Stimulated activated CD4-positive, alpha-beta T cell treated with anti-CD3 and anti-CD28 coated beads, Interleukin-4, amount 100 ng/mL, for 4 hours (primary cell): Measurements from ENCODE around the gene MOXD1.

Experiments
- DNase-seq, 2 experiments: peaks; one replicate each; pipeline ENCODE4 v3.0.0-alpha.2; 2020

Gene MOXD1

DNA sequence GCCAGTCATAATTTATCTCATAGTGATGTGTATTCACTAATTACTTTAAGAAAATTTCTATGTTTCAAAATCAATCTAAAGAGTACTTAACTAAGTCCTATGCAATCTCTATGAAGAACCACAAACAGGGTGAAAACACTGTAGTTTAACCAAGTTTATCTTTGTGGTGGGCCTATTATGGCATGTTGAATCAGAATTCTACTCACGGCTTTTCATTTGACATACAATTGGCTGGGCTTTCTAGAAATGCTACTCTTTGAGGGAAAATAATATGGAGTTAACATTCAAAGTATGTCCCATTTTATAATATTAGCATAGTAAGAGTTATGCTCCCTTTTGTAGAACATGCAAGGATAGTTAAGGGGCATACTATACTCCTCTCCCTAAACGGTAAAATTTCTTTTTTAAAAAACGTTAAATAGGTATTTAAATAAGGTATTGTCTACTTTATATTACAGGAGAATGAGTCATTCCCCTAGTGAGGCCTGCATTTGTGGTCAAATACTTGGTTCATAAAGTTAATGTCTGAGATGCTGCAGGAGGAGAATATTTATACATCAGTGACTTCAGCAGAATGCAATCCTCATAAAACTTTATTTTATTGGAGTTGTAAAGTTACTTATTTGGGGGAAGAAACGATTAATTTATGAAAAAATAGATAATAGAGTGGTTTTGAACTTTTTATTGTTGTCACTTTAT is 1.8 kb downstream of the MOXD1 start:
- no peak for DNase-seq

DNA sequence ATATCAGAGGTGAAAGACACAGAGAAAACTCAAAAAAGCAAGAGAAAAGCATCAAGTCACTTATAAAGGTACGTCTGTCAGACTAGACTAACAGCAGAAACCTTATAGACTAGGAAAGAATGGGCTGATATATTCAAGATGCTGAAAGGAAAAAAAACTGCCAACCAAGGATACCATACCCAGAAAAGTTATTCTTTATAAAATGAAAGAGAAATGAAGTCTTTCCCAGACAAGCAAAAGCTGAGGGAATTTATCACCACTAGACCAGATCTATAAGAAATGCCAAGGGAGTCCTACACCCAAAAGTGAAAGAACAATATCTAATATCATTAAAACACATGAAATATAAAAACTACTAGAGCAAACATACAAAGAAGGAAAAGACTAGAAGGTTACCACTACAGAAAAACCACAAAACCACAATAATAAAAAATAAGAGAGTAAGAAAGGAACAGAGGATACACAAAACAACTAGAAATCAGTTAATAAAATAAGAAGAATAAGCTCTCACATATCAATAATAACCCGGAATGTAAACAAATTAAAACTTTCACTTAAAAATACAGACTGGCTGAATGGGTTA is 6.2 kb downstream of the MOXD1 start:
- no peak for DNase-seq

DNA sequence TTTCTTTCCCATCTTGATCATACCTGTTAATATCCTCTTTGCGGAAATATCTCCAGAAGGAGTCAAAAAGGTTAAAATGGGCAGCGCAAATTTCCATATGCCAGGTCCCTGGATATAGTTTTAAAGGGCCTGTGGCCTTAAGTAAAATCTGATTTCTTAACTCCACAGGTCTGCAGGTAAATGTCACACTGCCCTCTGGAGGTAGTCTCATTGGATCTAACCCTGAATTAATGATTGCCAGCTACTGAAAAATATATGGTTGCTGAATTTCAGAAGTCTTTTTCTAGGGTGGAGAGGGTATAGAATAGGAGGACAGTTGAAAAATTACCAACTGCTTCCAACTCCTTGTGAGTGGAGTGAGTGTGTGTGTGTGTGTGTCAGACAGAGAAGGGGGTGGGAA is 8.5 kb downstream of the MOXD1 start:
- no peak for DNase-seq

DNA sequence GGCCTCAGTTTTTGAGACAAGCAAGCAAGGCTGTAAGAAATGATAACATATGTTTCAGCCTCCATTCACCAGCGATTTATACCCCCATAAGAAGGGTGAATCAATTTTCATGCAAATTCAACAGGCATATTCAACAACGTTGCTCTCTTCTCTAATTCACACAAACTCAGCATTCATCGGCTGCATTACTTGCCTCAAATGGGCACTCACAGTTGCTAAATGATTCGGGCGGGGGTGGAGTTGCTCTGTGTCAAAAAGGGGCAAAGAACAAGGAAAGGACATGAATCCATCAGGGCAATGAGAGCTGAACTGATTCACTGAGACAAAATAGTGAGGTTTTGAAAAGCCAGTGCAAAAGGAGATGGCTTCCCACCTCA is 9.0 kb downstream of the MOXD1 start:
- DNase-seq: no peak

DNA sequence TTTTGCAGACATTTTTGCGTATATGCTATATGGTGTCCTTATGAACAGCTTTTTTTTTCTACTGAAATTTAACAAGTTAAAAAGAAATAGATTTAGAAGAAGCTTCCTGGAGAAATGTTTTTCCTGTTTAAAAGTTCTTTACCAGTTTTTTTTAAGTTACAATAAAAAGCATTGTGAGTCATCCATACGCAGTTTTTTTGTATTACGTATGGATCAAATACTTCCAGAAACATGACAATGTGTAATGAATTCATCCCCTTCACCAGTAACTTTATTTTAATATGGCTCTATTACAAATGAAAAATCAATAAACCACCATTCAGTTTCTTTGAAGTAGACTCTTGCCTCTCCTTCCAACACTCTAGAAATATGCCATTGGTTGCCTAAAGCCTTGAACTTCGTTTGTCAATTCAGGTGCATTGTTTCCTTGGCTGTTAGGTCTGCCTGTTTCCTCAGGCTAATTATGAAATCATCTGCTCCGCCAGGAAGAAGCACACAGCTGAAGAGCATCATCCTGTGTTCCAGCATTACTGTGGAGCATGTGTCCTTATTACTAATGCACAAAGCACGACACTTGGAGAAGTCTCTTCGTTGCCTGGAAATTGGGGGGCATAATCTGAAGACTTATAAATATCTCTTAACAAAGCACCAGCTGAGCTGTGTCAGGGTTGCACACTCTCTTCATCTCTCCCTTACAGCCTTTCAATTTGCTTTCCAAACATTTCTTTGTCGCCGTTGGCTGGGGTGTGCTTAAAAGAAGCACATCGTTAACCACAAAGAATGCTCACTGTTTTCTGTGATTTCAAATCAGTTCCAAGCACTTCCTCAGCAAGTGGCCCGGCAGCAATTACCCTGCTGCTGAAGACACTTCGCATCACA is 9.6 kb downstream of the MOXD1 start:
- no peak for DNase-seq

DNA sequence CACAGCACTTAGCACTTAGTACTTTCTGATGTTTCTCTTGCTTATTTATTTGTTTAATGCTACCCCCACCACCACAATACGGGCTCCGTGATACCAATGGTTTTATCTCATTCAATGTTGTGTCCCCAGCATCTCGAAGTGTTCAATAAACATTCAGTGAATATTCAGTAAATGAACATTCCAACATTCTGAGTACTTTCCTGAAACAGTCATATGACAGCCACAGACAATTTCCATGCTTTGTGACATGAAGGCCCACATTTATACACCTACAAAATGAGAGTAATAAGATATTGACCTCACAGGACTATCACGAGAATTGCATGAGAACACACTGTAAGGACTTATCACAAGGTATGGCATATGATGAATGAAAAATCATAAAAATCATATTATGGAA is 10.8 kb downstream of the MOXD1 start:
- no peak for DNase-seq

DNA sequence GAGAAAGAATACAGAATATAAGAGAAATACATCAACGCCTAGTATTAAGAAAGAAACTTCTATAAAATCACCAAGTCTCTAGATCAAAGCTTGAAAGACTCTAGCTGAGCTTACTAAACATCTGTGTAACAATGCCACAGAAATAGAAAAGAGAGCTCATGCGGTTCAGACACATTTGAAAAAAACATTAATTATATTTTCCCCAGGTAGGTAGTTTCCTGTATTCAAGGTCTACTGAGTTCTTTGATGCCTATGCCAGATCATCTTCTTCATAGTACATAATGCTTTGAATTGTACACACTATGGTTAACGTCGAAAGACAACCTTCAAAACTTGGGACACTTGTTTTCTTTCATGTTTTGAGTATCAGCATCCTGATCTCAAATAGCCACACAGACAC is 11.3 kb downstream of the MOXD1 start:
- DNase-seq: no peak

DNA sequence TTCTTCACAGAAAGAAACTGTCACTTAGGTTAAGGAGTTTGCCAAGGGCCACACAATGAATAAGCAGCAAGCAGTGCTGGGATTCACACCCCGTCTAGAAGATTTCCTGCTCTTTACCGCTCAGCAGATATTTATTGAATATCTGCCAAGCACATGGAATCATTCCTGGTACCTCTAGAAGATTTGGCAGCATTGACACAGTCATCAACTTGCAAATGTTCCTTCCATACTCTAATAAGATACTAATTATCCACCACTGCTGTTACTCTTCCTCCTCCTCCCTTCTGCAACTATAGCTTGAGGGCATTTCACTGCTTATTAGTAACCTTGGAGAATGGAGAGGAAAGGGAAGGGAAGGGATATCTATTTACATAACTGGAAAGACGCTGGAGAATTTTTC is 13.0 kb downstream of the MOXD1 start:
- DNase-seq: no peak

DNA sequence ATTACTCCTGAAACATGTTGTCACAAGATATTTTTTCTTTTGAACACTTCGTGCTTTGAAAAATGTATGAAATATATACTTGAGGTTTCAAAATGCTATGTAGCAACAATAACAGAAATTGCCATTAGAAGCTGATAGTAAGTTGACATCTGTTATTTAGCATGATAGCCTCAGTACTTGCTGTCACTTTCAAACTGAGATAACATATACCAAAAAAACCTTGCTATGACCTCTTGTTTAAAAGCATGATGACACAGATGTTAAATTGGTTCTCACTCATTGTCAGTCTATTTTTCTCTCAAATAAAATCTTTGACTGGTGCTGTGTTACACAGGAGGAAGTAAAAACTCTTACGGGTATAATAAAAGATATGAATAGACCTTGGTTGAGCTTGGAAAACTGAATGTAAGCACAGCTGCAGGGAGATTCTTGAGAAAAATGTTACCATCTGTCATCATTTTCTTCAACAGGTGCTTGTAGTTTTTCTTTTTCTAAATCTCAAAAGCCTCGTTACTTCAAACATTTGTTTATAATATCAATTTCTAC is 18.6 kb downstream of the MOXD1 start:
- no peak for DNase-seq

DNA sequence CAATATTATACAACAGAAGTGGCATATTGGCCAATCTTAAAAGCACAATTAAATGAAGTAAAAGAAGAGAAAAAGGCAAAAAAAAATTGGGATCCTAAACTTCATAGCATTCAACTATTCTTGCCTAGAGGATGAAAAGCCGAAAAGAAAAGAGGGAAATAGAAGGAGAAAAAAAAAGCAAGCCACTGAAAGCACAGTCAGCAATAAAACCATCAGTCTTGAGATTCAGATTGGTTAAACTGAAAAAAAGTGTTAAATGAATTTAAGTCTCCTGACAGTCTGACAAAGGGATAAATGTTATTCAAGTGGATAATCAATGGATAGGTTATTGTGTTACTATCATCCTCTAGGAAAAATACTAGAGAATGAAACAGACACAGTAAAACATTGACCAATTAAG is 19.9 kb downstream of the MOXD1 start:
- no peak for DNase-seq

DNA sequence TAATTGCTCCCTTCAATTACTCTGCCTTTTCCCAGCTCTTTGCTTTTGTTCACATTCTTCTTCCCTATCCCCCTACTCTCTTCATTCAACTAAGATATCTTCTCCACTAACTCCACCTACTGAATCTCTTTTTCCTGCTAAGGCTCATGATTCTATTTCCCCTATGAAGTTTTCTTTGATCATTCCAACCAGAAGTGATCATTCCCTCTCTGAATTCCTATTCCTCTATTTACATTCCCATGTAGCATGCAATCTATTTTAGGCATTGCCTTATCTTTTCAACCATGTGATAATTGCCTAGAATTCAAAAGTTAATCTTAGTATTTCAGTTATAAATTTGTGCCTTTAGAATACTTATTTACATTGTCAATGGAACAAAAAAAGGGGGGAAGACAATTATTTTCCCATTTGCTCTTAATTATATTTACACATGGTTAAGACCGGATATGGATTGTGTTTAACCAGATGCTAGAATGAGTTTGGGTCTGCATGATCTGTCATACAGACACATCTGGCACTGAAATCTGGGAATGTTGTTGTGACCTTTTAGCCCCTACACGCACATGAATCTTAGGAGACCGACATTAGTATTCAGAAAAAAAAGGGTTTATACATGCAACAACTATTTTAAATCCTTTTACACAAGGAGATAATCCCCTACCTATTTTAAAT is 20.8 kb downstream of the MOXD1 start:
- no peak for DNase-seq

DNA sequence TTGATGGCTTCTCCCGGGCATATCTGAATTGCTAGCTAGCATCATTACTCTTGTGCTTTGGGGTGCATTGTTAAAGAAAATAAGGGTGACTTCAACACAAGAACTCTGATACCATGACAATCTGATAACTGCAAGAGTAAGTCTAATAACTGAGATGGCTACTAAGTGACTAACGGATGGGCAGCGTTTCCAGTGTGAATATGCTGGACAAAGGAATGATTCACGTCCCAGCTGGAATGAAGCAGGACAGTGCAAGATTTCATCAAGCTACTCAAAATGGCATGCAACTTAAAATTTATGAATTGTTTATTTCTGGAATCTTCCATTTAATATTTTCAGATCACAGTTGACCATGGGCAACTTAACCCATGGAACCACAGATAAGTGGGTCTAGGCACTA is 31.7 kb downstream of the MOXD1 start:
- DNase-seq: no peak

DNA sequence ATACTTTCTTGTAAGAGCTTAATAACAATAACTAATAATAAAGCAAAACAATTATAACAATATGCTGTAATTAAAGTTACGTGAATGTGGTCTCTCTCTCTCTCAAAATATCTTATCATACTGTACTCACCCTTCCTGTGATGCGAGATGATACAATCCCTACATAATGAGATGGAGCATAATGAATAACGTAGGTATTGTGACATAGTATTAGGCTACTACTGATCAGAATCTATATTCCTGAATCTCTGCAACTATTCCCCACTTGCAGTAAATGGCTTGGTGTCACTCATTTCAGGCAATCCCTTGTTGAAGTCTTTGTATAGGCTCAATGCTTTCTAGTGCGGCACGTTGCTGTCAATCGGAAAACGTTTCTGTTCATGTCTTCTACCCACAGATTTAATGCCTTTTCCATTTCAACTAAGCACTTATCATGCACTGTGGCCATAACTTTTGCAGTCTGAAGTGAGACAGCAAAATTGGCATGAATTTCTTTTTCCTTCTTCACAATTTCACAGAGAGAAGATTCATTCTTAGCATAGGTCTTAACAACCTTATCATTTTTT is 32.3 kb downstream of the MOXD1 start:
- no peak for DNase-seq

DNA sequence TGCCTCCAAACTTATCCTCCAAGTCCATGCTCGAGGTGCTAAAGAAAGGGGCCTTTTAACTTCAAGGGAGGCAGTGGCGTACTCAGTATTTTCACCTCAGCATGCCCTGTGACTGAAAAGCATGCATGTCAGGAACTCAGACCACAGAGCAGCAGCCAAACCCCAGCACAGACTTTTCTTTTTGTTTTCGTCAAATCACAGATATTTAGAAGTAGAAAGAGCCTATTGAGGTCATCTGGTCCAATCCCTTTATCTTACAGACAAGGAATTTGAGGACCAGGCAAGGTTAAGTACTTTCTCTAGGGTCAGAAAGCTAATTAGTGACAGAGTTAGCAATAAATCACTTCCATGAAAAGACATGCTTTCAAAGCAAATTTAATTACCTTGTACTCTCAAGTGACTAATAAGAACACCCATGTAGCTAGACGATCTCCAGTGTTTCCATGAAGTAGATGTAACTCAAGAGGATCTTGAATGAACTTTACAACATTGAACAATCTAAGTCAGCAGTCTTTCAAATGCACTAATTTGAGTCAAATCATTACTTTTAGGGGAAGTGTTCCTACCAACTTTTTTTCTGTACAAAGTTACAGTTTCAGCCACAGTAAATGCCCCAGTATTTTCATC is 35.9 kb downstream of the MOXD1 start:
- DNase-seq: no peak

DNA sequence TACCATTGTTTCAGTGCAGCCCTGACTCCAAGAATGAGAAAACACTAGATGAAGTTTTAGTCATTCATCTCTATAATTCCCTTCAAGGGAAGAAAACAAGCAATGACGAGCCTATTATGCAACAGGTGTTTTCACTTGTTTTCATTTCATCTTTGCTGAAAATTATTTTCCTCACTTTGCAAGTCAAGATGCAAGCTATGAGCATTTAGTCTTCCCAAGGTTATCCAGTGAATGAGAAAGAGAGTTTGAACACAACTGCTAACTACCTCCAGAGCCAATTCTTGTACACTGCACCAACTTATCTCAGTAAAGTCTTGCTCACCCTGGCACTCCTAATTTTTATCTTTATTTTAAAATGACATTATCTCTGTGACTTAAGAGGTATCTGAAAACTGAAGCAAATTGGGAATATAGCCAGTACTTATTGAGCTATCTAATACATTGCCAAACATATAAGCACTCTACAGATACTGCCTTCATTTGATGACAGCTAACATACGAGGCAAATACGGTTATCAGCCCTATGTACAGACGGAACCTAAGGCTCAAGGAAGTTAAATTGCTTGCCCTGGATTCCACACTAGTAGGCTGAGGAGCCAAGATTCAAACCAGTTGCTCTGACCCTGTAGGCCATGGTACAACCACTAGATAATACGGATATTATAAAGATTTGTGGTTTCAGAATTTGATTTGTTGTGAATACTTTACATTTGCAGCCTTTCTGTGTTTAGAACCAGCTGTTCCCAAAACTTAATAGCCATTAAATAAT is 36.8 kb downstream of the MOXD1 start:
- no peak for DNase-seq

DNA sequence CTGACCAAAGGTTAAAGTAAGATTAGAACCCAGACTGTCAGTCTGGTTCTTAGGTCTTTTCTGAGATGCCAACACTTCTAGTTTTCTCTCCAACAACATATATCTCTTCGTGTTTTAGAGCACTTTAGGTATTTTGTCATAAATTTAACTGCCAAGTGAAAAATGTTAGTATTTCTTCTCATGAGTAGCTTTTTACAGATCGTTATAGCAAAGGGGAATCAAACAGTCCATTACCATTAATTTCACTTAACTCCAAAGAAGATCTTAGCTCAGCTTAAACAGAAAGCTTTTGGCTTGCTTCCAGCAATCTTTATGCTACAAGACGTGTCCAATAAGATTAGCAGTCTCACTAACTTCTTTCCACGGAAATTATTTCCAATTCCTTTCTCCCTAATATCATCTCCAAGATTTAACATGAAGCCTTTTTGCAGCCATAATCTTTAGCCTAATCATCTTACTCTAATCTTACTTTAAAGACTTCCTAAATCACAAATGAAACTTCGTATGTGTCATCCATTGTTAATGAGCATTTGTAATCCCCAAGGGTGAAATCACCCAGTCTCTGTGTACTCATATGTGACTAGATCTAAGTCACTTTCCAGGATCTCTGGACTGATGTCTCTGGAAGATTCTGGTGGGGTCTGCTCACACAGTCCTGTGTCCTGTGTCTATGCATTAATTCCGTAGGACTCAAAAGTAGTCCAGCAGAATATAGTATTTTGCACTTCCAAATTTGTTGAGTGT is 38.7 kb downstream of the MOXD1 start:
- DNase-seq: no peak

DNA sequence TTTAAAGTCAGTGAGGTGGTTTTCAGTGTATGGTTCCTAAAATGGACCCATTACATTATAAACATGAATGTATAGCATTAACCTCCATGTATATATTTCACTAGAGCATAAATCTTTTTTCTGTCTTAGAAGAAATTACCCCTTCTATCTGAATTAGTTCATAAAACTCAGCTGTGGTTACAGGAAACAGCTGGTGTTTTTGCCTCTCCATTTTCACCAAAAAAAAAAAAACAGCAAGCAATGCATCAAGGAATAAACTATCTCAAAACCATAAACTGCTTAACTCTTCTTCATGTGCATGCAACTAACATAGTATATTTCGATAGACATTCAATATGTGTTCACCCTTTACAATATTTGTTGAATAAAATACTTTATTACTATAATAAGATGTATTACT is 40.2 kb downstream of the MOXD1 start:
- DNase-seq: no peak

DNA sequence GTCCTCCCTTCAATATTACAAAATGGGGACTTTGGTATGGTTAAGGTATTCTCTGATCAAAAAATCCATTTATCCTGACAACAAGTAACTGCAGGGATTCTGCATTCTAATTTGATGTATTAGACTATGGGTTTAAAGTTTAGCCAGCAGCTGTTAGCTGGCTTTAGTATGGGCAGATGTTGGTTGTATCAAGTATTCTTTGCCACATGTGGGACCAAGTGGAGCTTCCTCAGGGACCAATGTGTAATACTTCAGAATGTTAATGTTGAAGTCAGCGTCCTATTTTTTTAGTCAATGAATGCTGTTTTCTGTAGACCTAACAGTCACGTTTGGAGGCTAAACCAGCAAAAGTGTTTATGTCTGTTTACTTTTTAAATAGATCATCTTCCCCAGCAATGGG is 41.4 kb downstream of the MOXD1 start:
- no peak for DNase-seq

DNA sequence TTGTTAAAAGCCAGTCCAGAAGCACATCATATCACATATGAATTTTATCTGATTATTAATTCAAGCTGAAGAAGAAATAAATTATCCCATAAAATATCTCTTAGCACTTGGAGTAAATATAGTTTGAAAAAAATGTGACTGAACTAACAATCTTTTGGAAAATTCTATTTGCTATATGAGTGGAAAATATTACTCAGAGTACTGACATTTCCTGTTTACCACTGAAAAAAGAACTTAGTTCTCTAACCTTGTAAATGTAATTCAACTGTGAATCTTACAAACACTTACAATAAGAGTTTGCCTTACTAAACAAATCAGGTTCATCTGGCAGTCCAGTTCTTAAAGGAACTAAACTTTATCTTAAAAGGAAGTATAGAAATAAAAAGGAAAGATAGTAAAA is 44.2 kb downstream of the MOXD1 start:
- DNase-seq: no peak

DNA sequence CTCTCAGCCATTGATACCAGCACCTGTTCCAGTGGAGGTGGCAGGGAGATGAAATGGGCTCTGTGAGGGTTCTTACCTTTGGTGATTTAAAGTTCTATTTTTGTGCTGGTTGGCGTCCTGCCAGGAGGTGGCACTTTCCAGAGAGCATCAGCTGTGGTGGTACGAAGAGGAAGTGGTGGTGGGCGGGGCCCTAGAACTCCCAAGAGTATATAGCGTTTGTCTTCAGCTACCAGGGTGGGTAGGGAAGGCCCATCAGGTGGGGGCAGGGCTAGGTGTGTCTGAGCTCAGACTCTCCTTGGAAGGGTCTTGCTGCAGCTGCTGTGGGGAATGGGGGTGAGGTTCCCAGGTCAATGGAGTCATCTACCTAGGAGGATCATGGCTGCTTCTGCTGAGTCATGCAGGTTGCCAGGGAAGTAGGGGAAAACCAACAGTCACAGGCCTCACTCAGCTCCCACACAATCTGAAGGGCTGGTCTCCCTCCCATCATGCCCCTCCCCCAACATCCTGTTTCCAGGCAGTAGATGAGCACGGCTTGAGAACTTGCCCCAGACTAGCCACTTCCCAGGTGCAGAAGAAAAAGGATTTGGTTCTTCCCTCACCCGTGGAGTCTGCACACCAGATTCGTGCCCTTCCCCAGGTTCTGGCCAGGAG is 46.6 kb downstream of the MOXD1 start:
- DNase-seq: peak; percentile 3 to 5
